ENCODE results near the gene ARHGAP24. TPM values are rescaled to one million over a fixed set of nuclear protein-coding genes. Genes with fewer than 3 reads are reported as not detected.

The ARHGAP24 gene
- total and polyA plus RNA-seq, 8 donors = 22.0 to 35.0 (median 25.8) TPM

GRCh38 chr4:85722401-85722800, 247.5 kb downstream of the ARHGAP24 start:
- H3K4me1 ChIP-seq = peaks cover 8 to 30% of the 10 kb centered on the region in 2 donors
- intact Hi-C loops (cut with DNase I) = no loop called here
- ATAC-seq = no peak
- H3K4me3 ChIP-seq = no peak overlapping the region
- no peak overlapping the region for H3K27ac ChIP-seq
- H3K9me3 ChIP-seq = no peaks in the 10 kb centered on the region
- no peaks in the 10 kb centered on the region for H3K27me3 ChIP-seq
- no peak for DNase-seq
- no peaks in the 10 kb centered on the region for H3K36me3 ChIP-seq
- no peak for TF ChIP-seq CTCF (IDR thresholded peaks at IDR 0.05)

GRCh38 chr4:85722807-85723206, 247.9 kb downstream of the ARHGAP24 start:
- Histone ChIP-seq H3K27ac (no peak overlapping the region), H3K27me3 (no peaks in the 10 kb centered on the region), H3K4me1 (peaks cover 8 to 30% of the 10 kb centered on the region in 2 donors), H3K36me3 (no peaks in the 10 kb centered on the region), H3K9me3 (no peaks in the 10 kb centered on the region), H3K4me3 (no peak overlapping the region)
- no peak for TF ChIP-seq CTCF (IDR thresholded peaks at IDR 0.05)
- intact Hi-C loops (cut with DNase I) = no loop called here
- DNase-seq (no peak), ATAC-seq (no peak)

- TF ChIP-seq CTCF (IDR thresholded peaks at IDR 0.05) = no peak
- H3K9me3 ChIP-seq = no peaks in the 10 kb centered on the region
- peak; percentile 15 for ATAC-seq
- H3K27ac ChIP-seq = peak overlapping the region; percentile 80 to 86
- no peak overlapping the region for H3K4me3 ChIP-seq
- intact Hi-C loops (cut with DNase I) = no loop called here
- no peak for DNase-seq
- no peaks in the 10 kb centered on the region for H3K36me3 ChIP-seq
- H3K27me3 ChIP-seq = no peaks in the 10 kb centered on the region
- peaks cover 8 to 36% of the 10 kb centered on the region in 2 donors for H3K4me1 ChIP-seq
Observed at GRCh38 chr4:85724791-85725563, 250.0 kb downstream of the ARHGAP24 start.

- Histone ChIP-seq H3K27me3 (no peaks in the 10 kb centered on the region), H3K4me1 (peaks cover 8 to 36% of the 10 kb centered on the region in 2 donors), H3K36me3 (no peaks in the 10 kb centered on the region), H3K9me3 (no peaks in the 10 kb centered on the region), H3K27ac (peak overlapping the region; percentile 80 to 86), H3K4me3 (no peak overlapping the region)
- TF ChIP-seq CTCF (IDR thresholded peaks at IDR 0.05) = no peak
- DNase-seq = peak in 1 of 4 donors; percentile 44
- ATAC-seq = peak; percentile 83
- intact Hi-C loops (cut with DNase I) = no loop called here
Observed at GRCh38 chr4:85725721-85726170, 250.8 kb downstream of the ARHGAP24 start.

DNA sequence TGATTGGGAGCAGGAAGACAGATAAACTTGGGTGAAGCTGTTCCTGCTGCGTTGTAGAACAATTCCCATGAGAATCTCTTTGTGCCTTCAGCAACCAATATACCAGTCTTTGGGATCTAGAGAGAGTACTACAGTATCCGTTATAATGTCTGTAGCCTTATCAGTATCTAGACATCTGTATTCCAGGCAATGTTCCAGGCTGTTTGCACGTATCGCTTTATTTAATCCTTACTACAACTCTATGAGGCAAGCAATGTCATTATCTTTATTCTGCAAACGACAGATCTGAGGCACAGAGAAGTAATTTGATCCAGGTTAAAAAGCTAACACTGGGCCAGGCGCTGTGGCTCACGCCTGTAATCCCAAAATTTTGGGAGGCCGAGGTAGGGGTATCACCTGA, 251.6 kb downstream of the ARHGAP24 start:
- ATAC-seq (no peak), DNase-seq (no peak)
- peaks cover 8 to 36% of the 10 kb centered on the region in 2 donors for H3K4me1 ChIP-seq
- H3K9me3 ChIP-seq = no peaks in the 10 kb centered on the region
- H3K4me3 ChIP-seq = no peak overlapping the region
- peak overlapping the region; percentile 80 to 86 for H3K27ac ChIP-seq
- no peaks in the 10 kb centered on the region for H3K36me3 ChIP-seq
- no peaks in the 10 kb centered on the region for H3K27me3 ChIP-seq
- intact Hi-C loops (cut with DNase I) = no loop called here
- TF ChIP-seq CTCF (IDR thresholded peaks at IDR 0.05) = no peak
